Ascending aorta (tissue), 2 donors: Measurements from ENCODE around the gene AFF2. TPM values are rescaled to one million over a fixed set of nuclear protein-coding genes. Genes with fewer than 3 reads are reported as not detected.

ENCODE experiments used
- DNase-seq, 2 donors: peaks; one replicate each; pipeline ENCODE4 v3.0.0-alpha.2; 2019; ENCODE audit warnings: low spot score in 2 of 2
- H3K27ac ChIP-seq, 2 donors: fragments of 200-600 bp; sonication (generic); one replicate each; pipeline ENCODE4 v1.5.1; 2016 to 2017; ENCODE audit warnings: mild to moderate bottlenecking in 1 of 2
- H3K27me3 ChIP-seq: fragments of 200-600 bp; sonication (generic); one replicate; pipeline ENCODE4 v1.5.1; 2017
- H3K36me3 ChIP-seq, 2 donors: fragments of 200-600 bp; sonication (generic); one replicate each; pipeline ENCODE4 v1.5.1; 2016
- H3K4me1 ChIP-seq, 2 donors: fragments of 200-600 bp; sonication (generic); one replicate each; pipeline ENCODE4 v1.5.1; 2016 to 2017; ENCODE audit warnings: mild to moderate bottlenecking in 1 of 2
- H3K4me3 ChIP-seq, 2 donors: fragments of 200-600 bp; sonication (generic); one replicate each; pipeline ENCODE4 v1.5.1; 2016 to 2017; ENCODE audit warnings: mild to moderate bottlenecking in 1 of 2
- H3K9me3 ChIP-seq, 2 donors: fragments of 200-600 bp; sonication (generic); one replicate each; pipeline ENCODE4 v1.5.1; 2016
- CTCF ChIP-seq, 3 experiments: fragments of 200-600 bp in 2 of 3; fragments of 450-650 bp in 1 of 3; sonication (generic) in 2 of 3; IDR thresholded peaks; one replicate each; pipeline ENCODE4 v1.5.1; 2016 to 2019; ENCODE audit warnings: antibody characterized with exemption in 3 of 3, mild to moderate bottlenecking in 1 of 3, moderate library complexity in 1 of 3
- intact Hi-C: fragments of 100-400 bp; cut with DNase I; formaldehyde crosslinking; loops from one replicate; pipeline ENCODE4 v1.15.1; 2023
- total RNA-seq: library from RNA; depleted of rRNA; stranded (reverse); fragments of >200 nt; gene quantifications from one replicate; pipeline ENCODE4 v1.1.0, GENCODE V29; 2016

Gene AFF2
- total RNA-seq, 1 donor from 2014 or later, result 2.3 TPM

DNA sequence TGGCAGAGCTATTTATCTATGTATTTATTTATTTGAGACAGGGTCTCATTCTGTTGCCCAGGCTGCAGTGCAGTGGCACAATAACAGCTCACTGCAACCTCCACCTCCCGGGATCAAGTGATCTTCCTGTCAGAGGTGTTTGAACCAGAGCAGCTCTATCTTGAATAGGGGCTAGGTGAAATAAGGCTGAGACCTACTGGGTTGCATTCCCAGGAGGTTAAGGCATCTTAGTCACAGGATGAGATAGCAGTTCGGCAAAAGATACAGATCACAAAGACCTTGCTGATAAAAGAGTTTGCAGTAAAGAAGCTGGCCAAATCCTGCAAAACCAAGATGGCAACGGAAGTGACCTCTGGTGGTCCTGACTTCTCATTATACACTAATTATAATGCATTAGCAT, 501.9 kb downstream of the AFF2 start:
- no peak for TF ChIP-seq CTCF (IDR thresholded peaks at IDR 0.05)
- DNase-seq, result no peak
- no peak overlapping the region for H3K27ac ChIP-seq
- H3K27me3 ChIP-seq, result no peaks in the 10 kb centered on the region
- no peaks in the 10 kb centered on the region for H3K9me3 ChIP-seq
- no peaks in the 10 kb centered on the region for H3K4me1 ChIP-seq
- no peak overlapping the region for H3K4me3 ChIP-seq
- intact Hi-C loops, result no loop called here
- H3K36me3 ChIP-seq, result no peaks in the 10 kb centered on the region

- Histone ChIP-seq H3K27me3 (no peaks in the 10 kb centered on the region), H3K36me3 (no peaks in the 10 kb centered on the region), H3K27ac (no peak overlapping the region), H3K4me3 (no peak overlapping the region), H3K9me3 (no peaks in the 10 kb centered on the region), H3K4me1 (no peaks in the 10 kb centered on the region)
- no peak for TF ChIP-seq CTCF (IDR thresholded peaks at IDR 0.05)
- intact Hi-C loops, result no loop called here
- no peak for DNase-seq
These were observed 503.6 kb downstream of the AFF2 start for GRCh38 chrX:149003863-149004660.

DNA sequence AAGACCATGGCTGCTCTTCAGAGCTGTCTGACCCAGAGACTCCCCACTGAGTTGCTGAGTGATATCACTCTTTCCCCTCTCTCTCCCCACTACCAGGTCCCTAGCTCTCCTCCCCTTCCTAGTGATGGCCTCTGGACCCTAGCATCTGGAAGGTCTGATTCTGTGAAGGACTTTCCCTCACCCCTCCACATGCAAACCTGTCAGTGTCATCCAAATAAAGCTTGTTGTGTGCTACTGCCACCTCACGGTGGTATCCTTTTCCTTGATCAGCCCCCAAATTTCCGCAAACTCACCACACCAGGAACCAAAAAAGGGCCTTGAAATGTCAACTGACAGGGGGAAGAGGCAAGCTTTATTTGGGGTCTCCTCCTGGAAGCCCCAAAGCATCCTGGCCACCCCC, 504.5 kb downstream of the AFF2 start:
- intact Hi-C loops, result no loop called here
- Histone ChIP-seq H3K27ac (no peak overlapping the region), H3K36me3 (no peaks in the 10 kb centered on the region), H3K4me3 (no peak overlapping the region), H3K4me1 (no peaks in the 10 kb centered on the region), H3K27me3 (no peaks in the 10 kb centered on the region), H3K9me3 (no peaks in the 10 kb centered on the region)
- no peak for DNase-seq
- TF ChIP-seq CTCF (IDR thresholded peaks at IDR 0.05), result no peak

- intact Hi-C loops, result no loop called here
- no peak for TF ChIP-seq CTCF (IDR thresholded peaks at IDR 0.05)
- H3K36me3 ChIP-seq, result no peaks in the 10 kb centered on the region
- no peak overlapping the region for H3K27ac ChIP-seq
- H3K4me3 ChIP-seq, result no peak overlapping the region
- H3K9me3 ChIP-seq, result no peaks in the 10 kb centered on the region
- H3K4me1 ChIP-seq, result no peaks in the 10 kb centered on the region
- H3K27me3 ChIP-seq, result no peaks in the 10 kb centered on the region
- DNase-seq, result no peak
These were observed 505.8 kb downstream of the AFF2 start for GRCh38 chrX:149006235-149006634.

- H3K27me3 ChIP-seq, result no peaks in the 10 kb centered on the region
- no peak overlapping the region for H3K27ac ChIP-seq
- no peak overlapping the region for H3K4me3 ChIP-seq
- H3K4me1 ChIP-seq, result no peaks in the 10 kb centered on the region
- H3K36me3 ChIP-seq, result no peaks in the 10 kb centered on the region
- no peaks in the 10 kb centered on the region for H3K9me3 ChIP-seq
- DNase-seq, result no peak
- intact Hi-C loops, result no loop called here
- TF ChIP-seq CTCF (IDR thresholded peaks at IDR 0.05), result no peak
These were observed 507.0 kb downstream of the AFF2 start for GRCh38 chrX:149007423-149007822.
